Activated naive CD4-positive, alpha-beta T cell treated with anti-CD3 and anti-CD28 coated beads, Interleukin-2, amount 50 U/mL, for 72 hours (primary cell): ENCODE measurements around the gene MAOB. TPM values are rescaled to one million over a fixed set of nuclear protein-coding genes. Genes with fewer than 3 reads are reported as not detected.

Experiments
- total RNA-seq, 2 donors: library from RNA; stranded (reverse); gene quantifications; one replicate each; pipeline ENCODE4 v1.2.3, GENCODE V29; 2022

Gene MAOB
- total RNA-seq, 2 donors from 2014 or later: not detected

Other genes with a start within 250 kb of the MAOB start
- gene MAOA, start 226.2 kb downstream of the MAOB start, total RNA-seq: 1 to 10 TPM in 1 of 2 donors, under 1 TPM in 1; 0.66 to 3.8 TPM
- gene NDP, start 90.9 kb upstream of the MAOB start, total RNA-seq: not detected